ENCODE results near the gene EFCAB14. TPM values are rescaled to one million over a fixed set of nuclear protein-coding genes. Genes with fewer than 3 reads are reported as not detected.

The EFCAB14 gene
- total and polyA plus RNA-seq, 10 of the 15 experiments (the other 5 are each of a cell fraction or from before 2014, with no cell fraction given) = 7.8 to 66.0 (median 41.6) TPM

DNA sequence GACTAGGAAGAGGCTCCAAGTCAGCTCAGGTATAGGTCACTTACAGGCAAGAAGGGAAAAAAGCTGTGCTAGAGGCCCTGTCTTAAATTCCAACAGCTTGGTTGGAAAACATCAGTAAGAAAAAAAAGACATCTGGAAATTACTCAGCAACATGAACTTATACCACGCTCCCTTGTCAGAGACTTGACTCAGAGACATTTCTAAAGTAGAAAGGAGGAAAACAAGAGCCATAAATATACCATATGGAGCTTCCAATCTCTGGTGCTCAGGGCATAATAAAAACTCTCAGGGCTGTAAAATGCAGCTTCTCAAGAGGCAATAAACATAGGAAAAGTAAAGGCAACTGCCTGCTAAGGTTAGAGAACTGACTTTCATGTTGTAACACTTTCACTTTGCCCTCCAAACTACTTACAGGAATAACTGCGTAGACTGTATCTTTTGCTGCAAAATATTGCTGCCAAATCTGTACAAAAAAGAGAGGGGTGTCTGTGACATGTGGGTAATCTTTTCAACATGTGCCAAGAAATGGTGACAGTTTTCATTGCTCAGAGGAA is 65.4 kb downstream of the EFCAB14 start:
- ChIA-PET POLR2A (no interaction called here), CTCF (no interaction called here)
- no TSS peak for BruUV-seq (replicated peaks)

More for the DNA sequence above, 65.4 kb downstream of the EFCAB14 start:
- TF ChIP-seq, protein P1, sequence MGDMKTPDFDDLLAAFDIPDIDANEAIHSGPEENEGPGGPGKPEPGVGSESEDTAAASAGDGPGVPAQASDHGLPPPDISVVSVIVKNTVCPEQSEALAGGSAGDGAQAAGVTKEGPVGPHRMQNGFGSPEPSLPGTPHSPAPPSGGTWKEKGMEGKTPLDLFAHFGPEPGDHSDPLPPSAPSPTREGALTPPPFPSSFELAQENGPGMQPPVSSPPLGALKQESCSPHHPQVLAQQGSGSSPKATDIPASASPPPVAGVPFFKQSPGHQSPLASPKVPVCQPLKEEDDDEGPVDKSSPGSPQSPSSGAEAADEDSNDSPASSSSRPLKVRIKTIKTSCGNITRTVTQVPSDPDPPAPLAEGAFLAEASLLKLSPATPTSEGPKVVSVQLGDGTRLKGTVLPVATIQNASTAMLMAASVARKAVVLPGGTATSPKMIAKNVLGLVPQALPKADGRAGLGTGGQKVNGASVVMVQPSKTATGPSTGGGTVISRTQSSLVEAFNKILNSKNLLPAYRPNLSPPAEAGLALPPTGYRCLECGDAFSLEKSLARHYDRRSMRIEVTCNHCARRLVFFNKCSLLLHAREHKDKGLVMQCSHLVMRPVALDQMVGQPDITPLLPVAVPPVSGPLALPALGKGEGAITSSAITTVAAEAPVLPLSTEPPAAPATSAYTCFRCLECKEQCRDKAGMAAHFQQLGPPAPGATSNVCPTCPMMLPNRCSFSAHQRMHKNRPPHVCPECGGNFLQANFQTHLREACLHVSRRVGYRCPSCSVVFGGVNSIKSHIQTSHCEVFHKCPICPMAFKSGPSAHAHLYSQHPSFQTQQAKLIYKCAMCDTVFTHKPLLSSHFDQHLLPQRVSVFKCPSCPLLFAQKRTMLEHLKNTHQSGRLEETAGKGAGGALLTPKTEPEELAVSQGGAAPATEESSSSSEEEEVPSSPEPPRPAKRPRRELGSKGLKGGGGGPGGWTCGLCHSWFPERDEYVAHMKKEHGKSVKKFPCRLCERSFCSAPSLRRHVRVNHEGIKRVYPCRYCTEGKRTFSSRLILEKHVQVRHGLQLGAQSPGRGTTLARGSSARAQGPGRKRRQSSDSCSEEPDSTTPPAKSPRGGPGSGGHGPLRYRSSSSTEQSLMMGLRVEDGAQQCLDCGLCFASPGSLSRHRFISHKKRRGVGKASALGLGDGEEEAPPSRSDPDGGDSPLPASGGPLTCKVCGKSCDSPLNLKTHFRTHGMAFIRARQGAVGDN (IDR thresholded peaks at IDR 0.05) = no peak
- TF ChIP-seq SUZ12 (IDR thresholded peaks at IDR 0.05; ENCODE audit: unreplicated experiment) = no peak
- no peak for TF ChIP-seq SREBF2 (IDR thresholded peaks at IDR 0.05; ENCODE audit: low read length)
- TF ChIP-seq, protein P2, sequence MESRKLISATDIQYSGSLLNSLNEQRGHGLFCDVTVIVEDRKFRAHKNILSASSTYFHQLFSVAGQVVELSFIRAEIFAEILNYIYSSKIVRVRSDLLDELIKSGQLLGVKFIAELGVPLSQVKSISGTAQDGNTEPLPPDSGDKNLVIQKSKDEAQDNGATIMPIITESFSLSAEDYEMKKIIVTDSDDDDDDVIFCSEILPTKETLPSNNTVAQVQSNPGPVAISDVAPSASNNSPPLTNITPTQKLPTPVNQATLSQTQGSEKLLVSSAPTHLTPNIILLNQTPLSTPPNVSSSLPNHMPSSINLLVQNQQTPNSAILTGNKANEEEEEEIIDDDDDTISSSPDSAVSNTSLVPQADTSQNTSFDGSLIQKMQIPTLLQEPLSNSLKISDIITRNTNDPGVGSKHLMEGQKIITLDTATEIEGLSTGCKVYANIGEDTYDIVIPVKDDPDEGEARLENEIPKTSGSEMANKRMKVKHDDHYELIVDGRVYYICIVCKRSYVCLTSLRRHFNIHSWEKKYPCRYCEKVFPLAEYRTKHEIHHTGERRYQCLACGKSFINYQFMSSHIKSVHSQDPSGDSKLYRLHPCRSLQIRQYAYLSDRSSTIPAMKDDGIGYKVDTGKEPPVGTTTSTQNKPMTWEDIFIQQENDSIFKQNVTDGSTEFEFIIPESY (IDR thresholded peaks at IDR 0.05) = no peak
- Histone ChIP-seq H4K20me1 (ENCODE audit: control insufficient read depth, insufficient read depth) (no peaks in the 10 kb centered on the region), H3K9me3 (replicated peaks; ENCODE audit: control insufficient read depth, insufficient read depth, low read length) (peaks cover 4% of the 10 kb centered on the region; the same call in 2 of the 3 replicates), H3K27me3 (replicated peaks in 1 of 2; ENCODE audit: control insufficient read depth in 2 of 2, insufficient read depth in 2 of 2, low read length in 1 of 2) (no peaks in the 10 kb centered on the region), H3K27ac (ENCODE audit: control insufficient read depth, insufficient read depth) (no peak overlapping the region), H3K36me3 (ENCODE audit: control insufficient read depth in 2 of 2, insufficient read depth in 2 of 2, low read length in 1 of 2) (peaks cover 2 to 18% of the 10 kb centered on the region in 2 experiments), H3K4me1 (ENCODE audit: control insufficient read depth, insufficient read depth, low read length) (peaks cover 7% of the 10 kb centered on the region), H3K4me3 (no peak overlapping the region), H3K4me2 (ENCODE audit: control insufficient read depth, insufficient read depth) (no peak overlapping the region), H3K79me2 (ENCODE audit: control insufficient read depth, insufficient read depth, low read length) (no peaks in the 10 kb centered on the region), H3K9ac (ENCODE audit: control insufficient read depth, insufficient read depth, low read length) (no peak overlapping the region), H2AFZ (ENCODE audit: control insufficient read depth, low read depth, low read length) (no peak overlapping the region)
- RAD21 ChIA-PET (ENCODE audit: unreplicated experiment) = no interaction called here
- SMC1A ChIA-PET (ENCODE audit: uncharacterized antibody, unreplicated experiment) = interaction anchor here (0.9 kb wide), 1 partner anchor 12 kb away, joined by 3 read pairs; no protein-coding TSS in a partner anchor
- intact Hi-C loops (cut with micrococcal nuclease; ENCODE audit: unreplicated experiment) (no loop called here), in situ Hi-C loops (cut with MboI) (no loop called here)
- 75% methylated on average over 2 of the region's 2 CpGs for WGBS (ENCODE audit: insufficient coverage, insufficient replicate concordance, low lambda C conversion rate, missing lambda C conversion rate)
- DNase-seq (ENCODE audit: low read depth, low spot score) = no peak
- no peak for ATAC-seq
- no peak for FAIRE-seq
